Measurements from ENCODE around the gene CD163.
"Not testable (repeated sequence)": the region's sequence is repeated elsewhere in the genome, so short reads cannot be mapped to it uniquely, and the experiment has no call there.

The CD163 gene

DNA sequence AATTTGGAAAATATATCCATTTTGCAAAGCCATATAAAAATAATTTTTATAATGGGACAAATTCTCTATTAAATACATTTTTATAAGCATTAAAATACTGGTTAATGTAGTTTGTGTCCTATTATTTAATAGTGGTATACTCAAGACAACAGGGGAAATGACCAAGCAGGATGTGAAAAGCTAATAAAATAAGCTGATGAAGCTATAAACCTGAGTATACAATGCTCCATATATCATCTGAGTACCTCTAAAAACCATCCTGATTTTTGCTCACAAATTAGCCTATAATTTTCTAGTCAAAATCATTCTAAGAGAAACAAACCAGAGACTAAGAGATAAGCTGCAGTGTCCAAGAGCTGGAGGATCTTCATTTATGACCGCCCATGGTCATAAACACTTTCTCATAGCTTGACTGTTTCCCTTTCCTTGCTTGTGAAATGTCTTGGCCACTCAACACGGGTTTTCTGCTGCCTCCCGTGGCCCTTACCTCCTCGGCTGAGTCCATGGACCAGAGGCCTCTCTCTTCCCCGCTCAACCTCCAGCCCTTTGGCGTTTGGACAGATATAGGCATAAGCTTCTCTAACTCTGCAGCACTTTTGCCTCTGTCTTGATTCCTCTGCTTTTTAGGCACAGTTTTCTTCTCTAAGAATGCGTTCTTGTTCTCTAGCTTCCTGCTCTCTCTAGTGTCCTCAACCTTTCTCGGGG lies 65.1 kb downstream of the CD163 start:
- not testable (repeated sequence) for H3K4me1 ChIP-seq (ENCODE audit: control insufficient read depth in 2 of 2, insufficient read depth in 1 of 2, low read depth in 1 of 2, low read length in 2 of 2); DNase-seq (ENCODE audit: low spot score); H3K36me3 ChIP-seq (replicated peaks in 1 of 2; ENCODE audit: control insufficient read depth in 2 of 2, insufficient read depth in 2 of 2, low read length in 2 of 2); H3K9ac ChIP-seq (ENCODE audit: low read depth, low read length, poor library complexity); H3K27ac ChIP-seq (replicated peaks; ENCODE audit: low read length); H3K18ac ChIP-seq (ENCODE audit: low read length); H2AK5ac ChIP-seq (ENCODE audit: low read depth, low read length); H4K8ac ChIP-seq (ENCODE audit: low read depth, low read length); H3K79me1 ChIP-seq (ENCODE audit: low read depth, low read length); H2BK12ac ChIP-seq (ENCODE audit: low read length); H3K4ac ChIP-seq (ENCODE audit: low read length); H4K91ac ChIP-seq (ENCODE audit: low read depth, low read length, poor library complexity); H3K9me3 ChIP-seq (replicated peaks in 1 of 2; ENCODE audit: control insufficient read depth in 2 of 2, insufficient read depth in 1 of 2, low read depth in 1 of 2, low read length in 2 of 2); H2BK15ac ChIP-seq (ENCODE audit: low read length); H2BK5ac ChIP-seq (ENCODE audit: low read length); H3K14ac ChIP-seq (ENCODE audit: low read length); H3K4me2 ChIP-seq (ENCODE audit: insufficient read depth, low read length, poor library complexity, severe bottlenecking); H3K23ac ChIP-seq (ENCODE audit: low read depth, low read length, poor library complexity); H3K4me3 ChIP-seq (ENCODE audit: low read length in 2 of 2); H2BK120ac ChIP-seq (ENCODE audit: low read depth, low read length); H2AFZ ChIP-seq (ENCODE audit: low read length)
- no CpG with 5 or more reads among the region's 8 CpGs for WGBS, 2 donors (ENCODE audit: extremely low coverage in 2 of 2, insufficient read length in 2 of 2, insufficient replicate concordance in 1 of 2)
- H3K27me3 ChIP-seq (ENCODE audit: control insufficient read depth in 3 of 3, insufficient read depth in 3 of 3, low read depth in 1 of 3, low read length in 3 of 3) = peaks cover 0 to 26% (median 0%) of the 10 kb centered on the region in 3 experiments

DNA sequence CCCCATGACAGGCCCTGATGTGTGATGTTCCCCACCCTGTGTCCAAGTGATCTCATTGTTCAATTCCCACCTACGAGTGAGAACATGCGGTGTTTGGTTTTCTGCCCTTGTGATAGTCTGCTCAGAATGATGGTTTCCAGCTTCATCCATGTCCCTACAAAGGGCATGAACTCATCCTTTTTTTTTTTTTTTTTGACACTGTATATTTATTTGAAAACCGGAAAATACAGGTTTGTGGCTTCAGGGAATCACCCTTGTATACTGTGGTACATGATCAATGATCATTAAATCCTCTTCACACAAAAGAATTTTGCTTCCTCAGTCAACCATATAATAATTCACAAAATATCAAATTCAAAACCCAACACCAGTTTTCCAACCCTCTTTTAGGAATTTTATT lies 66.1 kb downstream of the CD163 start:
- not testable (repeated sequence) for H3K23ac ChIP-seq (ENCODE audit: low read depth, low read length, poor library complexity); H2BK120ac ChIP-seq (ENCODE audit: low read depth, low read length); H2BK15ac ChIP-seq (ENCODE audit: low read length); H3K79me1 ChIP-seq (ENCODE audit: low read depth, low read length); H3K36me3 ChIP-seq (replicated peaks in 1 of 2; ENCODE audit: control insufficient read depth in 2 of 2, insufficient read depth in 2 of 2, low read length in 2 of 2); DNase-seq (ENCODE audit: low spot score); H3K9ac ChIP-seq (ENCODE audit: low read depth, low read length, poor library complexity); H3K4ac ChIP-seq (ENCODE audit: low read length); H3K14ac ChIP-seq (ENCODE audit: low read length); H3K18ac ChIP-seq (ENCODE audit: low read length); H2BK12ac ChIP-seq (ENCODE audit: low read length); H3K9me3 ChIP-seq (replicated peaks in 1 of 2; ENCODE audit: control insufficient read depth in 2 of 2, insufficient read depth in 1 of 2, low read depth in 1 of 2, low read length in 2 of 2); H3K27ac ChIP-seq (replicated peaks; ENCODE audit: low read length); H4K91ac ChIP-seq (ENCODE audit: low read depth, low read length, poor library complexity); H2AK5ac ChIP-seq (ENCODE audit: low read depth, low read length); H2BK5ac ChIP-seq (ENCODE audit: low read length); H3K4me2 ChIP-seq (ENCODE audit: insufficient read depth, low read length, poor library complexity, severe bottlenecking); H2AFZ ChIP-seq (ENCODE audit: low read length); H4K8ac ChIP-seq (ENCODE audit: low read depth, low read length); H3K4me3 ChIP-seq (ENCODE audit: low read length in 2 of 2); H3K4me1 ChIP-seq (ENCODE audit: control insufficient read depth in 2 of 2, insufficient read depth in 1 of 2, low read depth in 1 of 2, low read length in 2 of 2)
- peaks cover 0 to 26% (median 0%) of the 10 kb centered on the region in 3 experiments for H3K27me3 ChIP-seq (ENCODE audit: control insufficient read depth in 3 of 3, insufficient read depth in 3 of 3, low read depth in 1 of 3, low read length in 3 of 3)
- no CpG with 5 or more reads among the region's 3 CpGs for WGBS, 2 donors (ENCODE audit: extremely low coverage in 2 of 2, insufficient read length in 2 of 2, insufficient replicate concordance in 1 of 2)

DNA sequence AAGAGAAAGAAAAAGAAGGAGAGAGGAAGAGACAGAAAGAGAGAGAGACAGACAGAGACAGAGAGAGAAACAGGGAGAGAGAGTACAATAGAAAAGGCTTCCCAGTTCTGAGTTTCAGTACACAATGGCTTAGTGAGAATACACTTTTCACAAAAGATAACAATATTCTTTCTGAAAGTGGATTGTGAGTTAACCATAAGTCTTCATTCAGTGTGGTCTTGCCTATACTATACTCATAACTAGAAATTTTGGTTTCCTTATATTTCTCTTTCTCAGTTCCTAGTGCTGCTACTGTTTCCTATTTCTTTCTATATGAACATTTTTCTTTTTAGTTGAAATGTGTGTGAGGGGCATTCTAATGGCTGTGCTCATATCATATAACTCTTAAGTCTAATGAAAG lies 68.9 kb downstream of the CD163 start:
- no peak overlapping the region for H3K23ac ChIP-seq (ENCODE audit: low read depth, low read length, poor library complexity)
- H3K4me2 ChIP-seq (ENCODE audit: insufficient read depth, low read length, poor library complexity, severe bottlenecking) = no peak overlapping the region
- no peak overlapping the region for H2BK12ac ChIP-seq (ENCODE audit: low read length)
- no peak overlapping the region for H4K8ac ChIP-seq (ENCODE audit: low read depth, low read length)
- no peaks in the 10 kb centered on the region for H3K9me3 ChIP-seq (replicated peaks in 1 of 2; ENCODE audit: control insufficient read depth in 2 of 2, insufficient read depth in 1 of 2, low read depth in 1 of 2, low read length in 2 of 2)
- no peaks in the 10 kb centered on the region for H3K79me1 ChIP-seq (ENCODE audit: low read depth, low read length)
- no peak overlapping the region for H2BK5ac ChIP-seq (ENCODE audit: low read length)
- H3K9ac ChIP-seq (ENCODE audit: low read depth, low read length, poor library complexity) = no peak overlapping the region
- no peak overlapping the region for H2AFZ ChIP-seq (ENCODE audit: low read length)
- H2BK15ac ChIP-seq (ENCODE audit: low read length) = no peak overlapping the region
- H2AK5ac ChIP-seq (ENCODE audit: low read depth, low read length) = no peak overlapping the region
- no peak overlapping the region for H3K27ac ChIP-seq (replicated peaks; ENCODE audit: low read length)
- no peak for DNase-seq (ENCODE audit: low spot score)
- no peak overlapping the region for H3K18ac ChIP-seq (ENCODE audit: low read length)
- no peaks in the 10 kb centered on the region for H3K4me1 ChIP-seq (ENCODE audit: control insufficient read depth in 2 of 2, insufficient read depth in 1 of 2, low read depth in 1 of 2, low read length in 2 of 2)
- H3K36me3 ChIP-seq (replicated peaks in 1 of 2; ENCODE audit: control insufficient read depth in 2 of 2, insufficient read depth in 2 of 2, low read length in 2 of 2) = no peaks in the 10 kb centered on the region
- H2BK120ac ChIP-seq (ENCODE audit: low read depth, low read length) = no peak overlapping the region
- no peak overlapping the region for H4K91ac ChIP-seq (ENCODE audit: low read depth, low read length, poor library complexity)
- H3K4me3 ChIP-seq (ENCODE audit: low read length in 2 of 2) = no peak overlapping the region
- peaks cover 0 to 9% (median 0%) of the 10 kb centered on the region in 3 experiments for H3K27me3 ChIP-seq (ENCODE audit: control insufficient read depth in 3 of 3, insufficient read depth in 3 of 3, low read depth in 1 of 3, low read length in 3 of 3)
- H3K4ac ChIP-seq (ENCODE audit: low read length) = no peak overlapping the region
- no peak overlapping the region for H3K14ac ChIP-seq (ENCODE audit: low read length)

DNA sequence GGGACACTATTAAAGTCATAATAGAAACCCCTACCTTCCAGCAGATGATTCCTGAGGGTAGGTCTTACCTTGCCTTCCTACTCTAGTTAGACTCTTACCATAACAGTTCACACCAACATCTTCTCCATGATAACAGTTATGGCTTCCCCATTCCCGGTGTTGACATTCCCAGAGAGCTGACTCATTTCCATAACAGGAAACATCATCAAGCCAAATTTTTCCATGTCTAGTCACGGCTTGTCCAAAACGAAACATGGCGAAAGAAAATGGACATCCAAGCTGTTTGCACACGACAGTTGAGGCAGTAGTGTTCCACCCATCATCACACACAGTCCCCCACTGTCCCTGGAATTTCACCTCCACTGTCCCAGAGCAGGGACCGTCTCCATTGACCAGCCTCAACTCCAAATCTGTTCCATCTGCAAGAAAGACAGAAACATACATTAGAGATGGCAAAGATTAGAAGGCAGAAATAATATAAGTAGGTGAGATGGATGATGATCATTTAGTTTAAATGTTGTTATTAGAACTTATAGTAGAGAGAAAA lies 70.2 kb downstream of the CD163 start:
- no peak overlapping the region for H2AK5ac ChIP-seq (ENCODE audit: low read depth, low read length)
- no peak overlapping the region for H3K27ac ChIP-seq (replicated peaks; ENCODE audit: low read length)
- no peak overlapping the region for H3K23ac ChIP-seq (ENCODE audit: low read depth, low read length, poor library complexity)
- H3K14ac ChIP-seq (ENCODE audit: low read length) = no peak overlapping the region
- no peak overlapping the region for H4K8ac ChIP-seq (ENCODE audit: low read depth, low read length)
- H3K4me3 ChIP-seq (ENCODE audit: low read length in 2 of 2) = no peak overlapping the region
- peaks cover 0 to under 1% (median 0%) of the 10 kb centered on the region in 3 experiments for H3K27me3 ChIP-seq (ENCODE audit: control insufficient read depth in 3 of 3, insufficient read depth in 3 of 3, low read depth in 1 of 3, low read length in 3 of 3)
- DNase-seq (ENCODE audit: low spot score) = no peak
- no peaks in the 10 kb centered on the region for H3K9me3 ChIP-seq (replicated peaks in 1 of 2; ENCODE audit: control insufficient read depth in 2 of 2, insufficient read depth in 1 of 2, low read depth in 1 of 2, low read length in 2 of 2)
- H3K18ac ChIP-seq (ENCODE audit: low read length) = no peak overlapping the region
- no peak overlapping the region for H4K91ac ChIP-seq (ENCODE audit: low read depth, low read length, poor library complexity)
- whole genome bisulfite sequencing, 2 donors (ENCODE audit: extremely low coverage in 2 of 2, insufficient read length in 2 of 2, insufficient replicate concordance in 1 of 2) = no CpG with 5 or more reads among the region's 6 CpGs
- no peak overlapping the region for H2BK15ac ChIP-seq (ENCODE audit: low read length)
- H3K4me2 ChIP-seq (ENCODE audit: insufficient read depth, low read length, poor library complexity, severe bottlenecking) = no peak overlapping the region
- no peak overlapping the region for H3K4ac ChIP-seq (ENCODE audit: low read length)
- no peak overlapping the region for H2BK5ac ChIP-seq (ENCODE audit: low read length)
- H3K79me1 ChIP-seq (ENCODE audit: low read depth, low read length) = no peaks in the 10 kb centered on the region
- H2AFZ ChIP-seq (ENCODE audit: low read length) = no peak overlapping the region
- H2BK12ac ChIP-seq (ENCODE audit: low read length) = no peak overlapping the region
- H3K9ac ChIP-seq (ENCODE audit: low read depth, low read length, poor library complexity) = peak overlapping the region; percentile 60
- no peaks in the 10 kb centered on the region for H3K36me3 ChIP-seq (replicated peaks in 1 of 2; ENCODE audit: control insufficient read depth in 2 of 2, insufficient read depth in 2 of 2, low read length in 2 of 2)
- no peaks in the 10 kb centered on the region for H3K4me1 ChIP-seq (ENCODE audit: control insufficient read depth in 2 of 2, insufficient read depth in 1 of 2, low read depth in 1 of 2, low read length in 2 of 2)
- no peak overlapping the region for H2BK120ac ChIP-seq (ENCODE audit: low read depth, low read length)
